Measurements from ENCODE around the gene TAAR9. TPM values are rescaled to one million over a fixed set of nuclear protein-coding genes. Genes with fewer than 3 reads are reported as not detected.
A peak's percentile ranks its signal among the peaks of the same experiment; 100 is the strongest.
"Not testable (repeated sequence)": the region's sequence is repeated elsewhere in the genome, so short reads cannot be mapped to it uniquely, and the experiment has no call there.

The TAAR9 gene
- total RNA-seq, 6 experiments from 2014 or later: not detected

DNA sequence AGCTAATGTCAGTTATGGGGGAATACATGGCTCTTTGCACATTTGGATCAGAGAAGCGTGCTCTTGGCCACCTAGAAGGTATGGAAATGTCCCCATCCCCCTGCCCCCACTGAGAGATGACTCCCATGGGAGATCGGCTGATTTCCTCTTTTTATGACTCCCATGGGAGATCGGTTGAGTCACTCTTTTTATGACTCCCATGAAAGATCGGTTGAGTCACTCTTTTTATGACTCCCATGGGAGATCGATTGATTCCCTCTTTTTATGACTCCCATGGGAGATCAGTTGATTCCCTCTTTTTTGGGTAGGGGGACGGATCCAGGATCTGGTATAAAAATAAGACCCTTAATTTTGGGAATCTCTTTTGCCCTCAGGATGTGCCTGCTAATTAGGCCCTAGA is 10.3 kb upstream of the TAAR9 start:
- intact Hi-C loops (cut with DNase I): loop anchor here (10.0 kb wide), 2 partner anchors 237 to 247 kb away; no protein-coding TSS in a partner anchor
- H3K27ac ChIP-seq: no peak overlapping the region
- 81% methylated on average over 6 of the region's 6 CpGs for WGBS (ENCODE audit: insufficient coverage, low coverage, low lambda C conversion rate, missing lambda C conversion rate)

DNA sequence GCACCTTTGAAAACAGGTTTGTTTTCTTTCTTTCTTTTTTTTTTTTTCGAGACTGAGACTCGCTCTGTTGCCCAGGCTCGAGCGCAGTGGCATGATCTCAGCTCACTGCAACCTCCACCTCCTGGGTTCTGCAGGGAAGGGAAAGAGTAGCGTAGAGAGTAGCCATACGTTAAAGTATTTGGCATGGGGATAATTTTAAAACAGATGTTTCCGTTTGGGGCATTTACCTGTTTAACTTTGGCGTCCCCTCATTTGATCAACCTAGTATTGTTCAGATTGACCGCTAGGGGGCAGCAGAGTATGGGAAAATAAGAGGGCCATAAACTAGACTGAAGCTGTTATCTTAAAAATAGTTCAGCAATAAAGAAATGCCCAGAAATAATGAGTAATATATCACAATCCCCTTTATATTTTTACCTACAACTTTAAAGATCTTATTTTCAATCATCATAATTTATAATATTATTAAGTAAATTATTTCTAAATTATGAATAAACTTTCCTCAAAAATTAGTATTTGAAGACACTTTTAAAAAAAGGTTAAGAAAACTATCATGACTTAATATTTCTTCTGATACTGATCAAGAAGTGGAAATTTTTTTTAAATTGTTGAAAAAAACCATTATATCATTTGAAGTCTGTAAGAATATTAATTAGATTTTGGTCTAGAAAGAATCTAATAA is 7.6 kb upstream of the TAAR9 start:
- H3K9me3 ChIP-seq: no peaks in the 10 kb centered on the region
- H3K36me3 ChIP-seq: no peaks in the 10 kb centered on the region
- peak; percentile 78 to 93 (median 84) for ATAC-seq
- H3K4me1 ChIP-seq: no peaks in the 10 kb centered on the region
- peak overlapping the region in 1 of 3 donors; percentile 31 for H3K4me3 ChIP-seq
- TF ChIP-seq POLR2A (IDR thresholded peaks at IDR 0.05): no peak
- TF ChIP-seq, protein P1, sequence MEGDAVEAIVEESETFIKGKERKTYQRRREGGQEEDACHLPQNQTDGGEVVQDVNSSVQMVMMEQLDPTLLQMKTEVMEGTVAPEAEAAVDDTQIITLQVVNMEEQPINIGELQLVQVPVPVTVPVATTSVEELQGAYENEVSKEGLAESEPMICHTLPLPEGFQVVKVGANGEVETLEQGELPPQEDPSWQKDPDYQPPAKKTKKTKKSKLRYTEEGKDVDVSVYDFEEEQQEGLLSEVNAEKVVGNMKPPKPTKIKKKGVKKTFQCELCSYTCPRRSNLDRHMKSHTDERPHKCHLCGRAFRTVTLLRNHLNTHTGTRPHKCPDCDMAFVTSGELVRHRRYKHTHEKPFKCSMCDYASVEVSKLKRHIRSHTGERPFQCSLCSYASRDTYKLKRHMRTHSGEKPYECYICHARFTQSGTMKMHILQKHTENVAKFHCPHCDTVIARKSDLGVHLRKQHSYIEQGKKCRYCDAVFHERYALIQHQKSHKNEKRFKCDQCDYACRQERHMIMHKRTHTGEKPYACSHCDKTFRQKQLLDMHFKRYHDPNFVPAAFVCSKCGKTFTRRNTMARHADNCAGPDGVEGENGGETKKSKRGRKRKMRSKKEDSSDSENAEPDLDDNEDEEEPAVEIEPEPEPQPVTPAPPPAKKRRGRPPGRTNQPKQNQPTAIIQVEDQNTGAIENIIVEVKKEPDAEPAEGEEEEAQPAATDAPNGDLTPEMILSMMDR (IDR thresholded peaks at IDR 0.05): peak; percentile 88 to 90 (median 90)
- no peak overlapping the region for H3K27ac ChIP-seq
- DNase-seq: peak in 2 of 3 donors; percentile 26 to 74
- no peaks in the 10 kb centered on the region for H3K27me3 ChIP-seq
- 13% methylated on average over 9 of the region's 9 CpGs for WGBS (ENCODE audit: insufficient coverage, low coverage, low lambda C conversion rate, missing lambda C conversion rate)
- intact Hi-C loops (cut with DNase I): no loop called here

More for the DNA sequence above, 10.3 kb upstream of the TAAR9 start:
- Histone ChIP-seq H3K4me1 (no peaks in the 10 kb centered on the region), H3K36me3 (no peaks in the 10 kb centered on the region), H3K4me3 (no peak overlapping the region), H3K27me3 (no peaks in the 10 kb centered on the region), H3K9me3 (no peaks in the 10 kb centered on the region)
- ATAC-seq (no peak), DNase-seq (no peak)
- TF ChIP-seq POLR2A (IDR thresholded peaks at IDR 0.05): no peak
- TF ChIP-seq, protein P1 (IDR thresholded peaks at IDR 0.05): no peak

DNA sequence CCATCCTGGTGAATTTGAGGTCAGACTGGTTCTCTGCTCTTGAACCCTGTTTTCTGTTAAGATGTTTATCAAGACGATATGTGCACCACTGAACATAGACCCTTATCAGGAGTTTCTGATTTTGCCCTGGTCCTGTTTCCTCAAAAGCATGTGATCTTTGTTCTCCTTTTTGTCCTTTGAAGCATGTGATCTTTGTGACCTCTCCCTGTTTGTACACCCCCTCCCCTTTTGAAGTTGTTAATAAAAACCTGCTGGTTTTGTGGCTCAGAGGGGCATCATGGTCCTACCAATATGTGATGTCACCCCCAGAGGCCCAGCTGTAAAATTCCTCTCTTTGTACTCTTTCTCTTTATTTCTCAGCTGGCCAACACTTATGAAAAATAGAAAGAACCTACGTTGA is 3.5 kb upstream of the TAAR9 start:
- intact Hi-C loops (cut with DNase I); H3K9me3 ChIP-seq; ATAC-seq; H3K27ac ChIP-seq; H3K36me3 ChIP-seq; DNase-seq; H3K4me1 ChIP-seq; H3K4me3 ChIP-seq; H3K27me3 ChIP-seq: not testable (repeated sequence)
- WGBS (ENCODE audit: insufficient coverage, low coverage, low lambda C conversion rate, missing lambda C conversion rate): 86% methylated on average over 1 of the region's 2 CpGs

DNA sequence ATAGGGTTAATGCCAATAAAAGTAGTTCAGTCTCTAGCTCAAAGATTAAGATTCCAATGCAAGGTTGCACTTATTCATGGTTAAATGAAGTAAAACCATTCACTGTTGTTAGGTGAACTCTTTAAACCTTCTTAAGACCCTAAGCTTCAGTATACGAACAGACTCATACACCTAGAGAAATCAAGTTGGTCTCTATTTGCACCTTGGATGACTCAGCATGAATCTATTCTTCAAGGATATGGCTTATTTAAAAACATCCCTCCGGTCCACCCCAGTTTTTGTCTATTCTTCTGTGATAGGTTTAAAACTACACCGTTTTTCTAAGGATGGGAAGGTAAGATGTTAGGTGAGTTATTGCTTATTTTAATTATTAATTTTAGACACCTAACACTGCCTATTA is 932 bp upstream of the TAAR9 start:
- intact Hi-C loops (cut with DNase I): no loop called here
- DNase-seq: no peak

DNA sequence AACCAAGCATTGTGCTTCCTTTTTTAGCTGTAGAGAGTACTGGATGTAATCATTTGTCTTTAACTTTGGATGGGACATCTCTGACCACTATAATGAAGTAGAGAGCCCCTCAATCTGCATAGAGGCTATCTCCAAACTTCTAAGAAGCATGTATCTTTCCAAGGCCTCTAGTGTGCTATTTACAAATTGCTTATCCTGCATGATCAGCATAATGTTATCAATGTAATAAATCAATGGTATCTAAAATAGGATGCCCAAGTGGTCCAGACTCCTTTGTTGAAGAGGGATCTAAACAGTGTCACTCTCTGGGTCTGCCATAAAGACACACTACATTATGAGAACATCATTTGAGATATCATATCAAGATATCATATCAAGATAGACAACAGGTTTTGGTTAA is 6.7 kb downstream of the TAAR9 start:
- no peak overlapping the region for H3K4me3 ChIP-seq
- intact Hi-C loops (cut with DNase I): no loop called here
- no peak overlapping the region for H3K27ac ChIP-seq
- no peak for TF ChIP-seq POLR2A (IDR thresholded peaks at IDR 0.05)
- TF ChIP-seq, protein P1 (IDR thresholded peaks at IDR 0.05): no peak
- DNase-seq (no peak), ATAC-seq (no peak)
- H3K27me3 ChIP-seq: no peaks in the 10 kb centered on the region
- H3K4me1 ChIP-seq: no peaks in the 10 kb centered on the region
- no peaks in the 10 kb centered on the region for H3K36me3 ChIP-seq
- H3K9me3 ChIP-seq: no peaks in the 10 kb centered on the region

More for the DNA sequence above, 932 bp upstream of the TAAR9 start:
- H3K4me3 ChIP-seq: no peak overlapping the region
- WGBS (ENCODE audit: insufficient coverage, low coverage, low lambda C conversion rate, missing lambda C conversion rate): 72% methylated on average over 3 of the region's 3 CpGs
- ATAC-seq: no peak
- no peaks in the 10 kb centered on the region for H3K27me3 ChIP-seq
- TF ChIP-seq, protein P1 (IDR thresholded peaks at IDR 0.05): no peak
- no peak for TF ChIP-seq POLR2A (IDR thresholded peaks at IDR 0.05)
- no peaks in the 10 kb centered on the region for H3K9me3 ChIP-seq
- no peaks in the 10 kb centered on the region for H3K4me1 ChIP-seq
- H3K36me3 ChIP-seq: no peaks in the 10 kb centered on the region
- H3K27ac ChIP-seq: no peak overlapping the region
